HG02870 (cell line): ENCODE measurements around the gene FLVCR1.

Experiments used
- ATAC-seq: cut with Tn5 transposase; IDR thresholded peaks from one replicate; pipeline ENCODE4 v1.9.1; 2021; ENCODE audit warnings: mild to moderate bottlenecking, moderate library complexity; ENCODE audit not compliant: unreplicated experiment

The FLVCR1 gene

DNA sequence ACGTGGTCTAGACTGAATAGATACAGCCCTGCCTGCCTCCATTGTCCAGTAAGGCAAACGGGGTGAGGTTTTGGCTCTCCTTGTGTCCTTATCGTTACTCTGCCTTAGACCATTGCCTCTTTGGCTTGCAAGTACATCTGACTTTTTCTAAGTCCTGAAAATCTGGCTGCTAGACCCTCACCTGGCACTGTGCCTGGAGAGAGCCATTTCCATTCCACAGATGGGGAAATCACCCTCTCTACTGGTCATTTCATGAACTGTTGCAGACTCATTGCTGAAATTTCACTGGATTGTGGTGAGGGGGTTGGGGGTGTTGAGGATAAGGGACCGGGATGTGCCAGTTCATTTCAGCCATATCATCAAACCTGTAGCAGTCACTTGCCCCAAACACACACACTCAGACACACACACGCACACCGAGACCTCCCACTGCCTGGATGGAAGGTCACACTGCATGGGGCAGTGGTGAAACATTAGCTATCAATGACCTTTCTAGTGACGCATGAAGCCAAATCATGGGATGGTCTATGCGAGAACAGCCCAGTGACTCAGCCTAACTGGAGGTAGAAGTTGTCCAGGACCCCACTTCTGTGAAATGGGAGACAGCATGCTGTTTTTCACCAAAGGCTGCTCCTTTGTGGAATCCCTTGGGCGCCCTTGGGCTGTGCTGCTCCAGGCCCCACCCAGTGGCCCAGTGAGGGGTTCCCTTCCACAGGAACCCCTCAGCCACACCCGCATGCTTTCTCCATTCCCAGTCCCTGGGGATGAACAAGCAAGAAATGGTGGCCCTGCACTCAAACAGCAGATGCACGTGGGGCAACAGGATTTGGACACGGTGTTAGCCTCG, 57.4 kb downstream of the FLVCR1 start:
- no peak for ATAC-seq

DNA sequence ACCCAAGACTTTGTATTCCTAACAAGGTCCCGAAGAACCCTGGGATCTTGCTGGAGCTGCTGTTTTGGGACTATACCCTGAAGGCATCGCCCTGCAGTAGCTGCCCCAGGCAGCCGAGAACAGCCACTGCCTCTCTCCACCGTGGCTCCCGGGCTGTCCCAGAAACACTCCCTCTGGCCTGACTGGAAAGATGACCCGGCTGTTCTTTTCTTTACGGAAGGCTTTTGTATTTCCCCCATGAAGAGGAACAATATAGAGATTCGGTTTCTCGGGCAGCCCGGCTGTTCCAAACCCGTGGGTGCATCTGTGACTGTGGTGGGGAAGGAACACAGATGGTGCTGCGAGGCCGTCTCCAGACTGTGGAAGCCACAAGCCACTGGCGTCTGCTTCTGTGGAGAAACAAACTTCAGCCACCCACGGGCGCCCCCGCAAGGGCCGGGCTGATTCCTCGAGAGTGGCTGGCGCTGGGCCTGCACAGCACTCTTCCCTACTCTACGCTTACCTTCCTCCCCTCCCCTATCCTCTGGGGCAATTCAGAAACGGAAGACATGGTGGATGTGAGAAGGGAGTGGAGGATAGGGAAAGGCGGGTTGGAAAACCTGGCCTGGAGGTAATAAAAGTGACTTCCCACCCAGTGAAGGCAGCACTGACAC, 58.5 kb downstream of the FLVCR1 start:
- no peak for ATAC-seq

DNA sequence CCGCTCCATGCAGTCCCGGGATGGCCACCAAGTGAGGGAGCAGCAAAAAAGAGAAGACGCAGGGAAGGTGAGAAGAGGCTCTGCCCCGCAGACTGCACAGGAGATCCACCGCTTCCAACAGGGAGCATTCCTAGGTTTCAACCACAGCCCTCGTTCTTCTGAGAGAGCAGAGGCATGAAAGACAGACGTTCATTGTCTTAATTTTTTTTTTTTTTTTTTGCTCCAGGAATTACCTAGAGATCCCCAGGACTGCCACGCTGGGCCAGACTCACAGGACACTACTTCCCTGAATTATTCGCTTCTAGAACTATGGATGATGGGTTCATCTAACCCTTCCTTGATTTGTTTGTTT, 59.0 kb downstream of the FLVCR1 start:
- no peak for ATAC-seq

DNA sequence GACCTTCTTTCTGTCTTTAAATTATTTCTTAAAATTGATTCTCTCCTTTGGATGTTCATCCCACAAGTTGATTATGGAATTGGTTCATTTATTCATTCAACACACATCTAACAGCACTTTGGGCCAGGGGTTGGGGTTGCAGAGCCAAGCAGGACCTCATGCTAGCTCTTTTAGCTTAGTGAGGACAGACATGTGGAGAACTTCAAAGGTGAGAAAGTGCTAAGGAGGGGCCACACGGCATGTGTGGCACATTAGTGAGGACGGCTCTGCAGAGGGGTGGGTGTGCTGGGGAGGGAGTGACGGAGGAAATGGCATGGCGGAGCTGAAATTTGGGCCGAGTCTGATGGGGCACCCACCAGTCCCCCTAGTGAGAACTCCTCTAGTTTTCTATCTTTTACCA, 59.8 kb downstream of the FLVCR1 start:
- no peak for ATAC-seq

DNA sequence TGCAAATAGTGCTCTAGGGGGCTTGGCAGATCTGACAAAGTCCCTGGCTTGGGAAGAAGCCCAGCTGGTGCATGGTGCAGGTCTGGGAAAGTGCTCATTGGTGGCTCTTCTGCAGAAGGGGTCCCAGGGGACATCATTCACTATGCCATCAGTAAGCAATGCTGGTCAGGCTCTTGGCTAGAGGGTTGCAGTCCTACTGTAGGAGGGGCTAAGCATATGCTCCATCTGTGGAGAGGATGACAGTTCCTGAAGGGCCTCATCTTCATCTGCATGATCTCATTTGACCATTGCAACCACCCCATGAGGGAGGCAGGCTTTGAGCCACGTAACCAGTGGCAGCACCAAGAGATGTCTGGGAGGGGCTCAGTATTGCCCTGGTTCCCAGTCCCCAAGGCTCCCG, 60.7 kb downstream of the FLVCR1 start:
- no peak for ATAC-seq

DNA sequence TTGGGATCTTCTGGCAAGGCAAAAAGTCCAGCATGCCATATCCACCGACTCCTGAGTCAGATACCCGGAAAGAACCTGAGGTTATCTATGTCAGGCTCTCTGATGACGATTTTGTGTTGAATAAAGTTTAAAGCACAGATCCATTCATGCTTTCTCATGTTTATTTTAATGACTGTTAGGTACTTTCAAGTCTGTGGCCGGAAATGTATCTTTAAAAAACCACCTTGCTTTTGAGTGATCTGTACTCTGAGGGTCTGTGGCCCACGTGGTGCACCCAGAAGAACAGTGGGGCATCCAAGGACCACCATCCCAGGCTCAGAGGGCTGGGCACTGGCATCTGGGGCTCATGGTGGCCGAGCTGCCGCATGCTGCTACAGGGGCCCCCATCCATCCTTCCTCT, 62.2 kb downstream of the FLVCR1 start:
- ATAC-seq = no peak

DNA sequence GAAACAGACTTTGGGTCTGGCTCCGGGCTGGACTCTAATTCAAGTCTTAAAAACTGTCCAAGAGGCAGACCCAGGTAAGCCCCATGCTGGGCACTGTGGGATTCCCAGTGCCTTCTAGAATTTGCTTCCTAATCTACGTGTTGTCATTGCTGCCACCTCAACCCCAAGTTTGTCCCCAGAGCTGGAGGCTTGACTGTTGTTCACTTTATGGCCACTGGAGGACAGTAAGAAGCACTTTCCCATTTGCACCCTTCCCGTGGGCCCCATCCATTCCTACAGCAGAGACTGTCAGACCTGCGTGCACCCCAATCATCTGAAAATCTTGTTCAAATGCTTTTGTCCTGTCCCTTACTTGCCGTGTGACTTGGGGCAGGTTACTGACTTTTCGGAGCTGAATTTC, 62.8 kb downstream of the FLVCR1 start:
- ATAC-seq = no peak

DNA sequence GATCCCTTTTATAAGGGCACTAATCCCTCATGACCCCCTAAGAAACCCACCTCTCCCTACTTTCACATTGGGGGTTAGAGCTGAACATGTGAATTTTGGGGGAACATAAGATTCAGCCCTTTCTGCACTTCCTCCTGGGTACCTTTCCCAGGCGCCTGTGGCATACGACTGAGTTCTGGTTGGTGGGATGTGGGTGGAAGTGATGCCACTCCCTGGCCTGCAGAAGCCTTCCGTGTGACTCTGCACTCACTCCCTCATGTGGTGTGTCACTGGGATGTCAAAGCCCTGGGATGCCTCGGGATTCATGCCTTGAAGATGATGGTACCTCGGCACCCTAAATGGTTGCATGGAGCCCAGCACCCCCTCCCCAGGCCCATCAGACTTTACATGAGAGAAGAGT, 63.9 kb downstream of the FLVCR1 start:
- ATAC-seq = no peak

DNA sequence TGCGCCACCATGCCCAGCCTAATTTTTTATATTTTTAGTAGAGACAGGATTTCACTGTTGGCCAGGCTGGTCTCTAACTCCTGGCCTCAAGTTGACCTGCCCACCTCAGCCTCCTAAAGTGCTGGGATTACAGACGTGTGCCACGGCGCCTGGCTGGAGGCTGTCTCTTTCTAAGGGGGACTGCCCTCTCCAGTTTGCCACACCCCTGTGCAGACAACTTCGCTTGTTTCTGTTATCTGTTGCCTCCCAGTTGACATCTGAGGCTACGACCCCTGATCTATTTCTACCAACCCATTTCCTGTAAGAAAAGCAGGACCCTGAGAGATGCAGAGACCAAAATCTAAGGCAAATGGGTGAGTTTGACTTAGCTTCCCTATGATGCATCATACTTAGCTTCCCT, 68.3 kb downstream of the FLVCR1 start:
- no peak for ATAC-seq

DNA sequence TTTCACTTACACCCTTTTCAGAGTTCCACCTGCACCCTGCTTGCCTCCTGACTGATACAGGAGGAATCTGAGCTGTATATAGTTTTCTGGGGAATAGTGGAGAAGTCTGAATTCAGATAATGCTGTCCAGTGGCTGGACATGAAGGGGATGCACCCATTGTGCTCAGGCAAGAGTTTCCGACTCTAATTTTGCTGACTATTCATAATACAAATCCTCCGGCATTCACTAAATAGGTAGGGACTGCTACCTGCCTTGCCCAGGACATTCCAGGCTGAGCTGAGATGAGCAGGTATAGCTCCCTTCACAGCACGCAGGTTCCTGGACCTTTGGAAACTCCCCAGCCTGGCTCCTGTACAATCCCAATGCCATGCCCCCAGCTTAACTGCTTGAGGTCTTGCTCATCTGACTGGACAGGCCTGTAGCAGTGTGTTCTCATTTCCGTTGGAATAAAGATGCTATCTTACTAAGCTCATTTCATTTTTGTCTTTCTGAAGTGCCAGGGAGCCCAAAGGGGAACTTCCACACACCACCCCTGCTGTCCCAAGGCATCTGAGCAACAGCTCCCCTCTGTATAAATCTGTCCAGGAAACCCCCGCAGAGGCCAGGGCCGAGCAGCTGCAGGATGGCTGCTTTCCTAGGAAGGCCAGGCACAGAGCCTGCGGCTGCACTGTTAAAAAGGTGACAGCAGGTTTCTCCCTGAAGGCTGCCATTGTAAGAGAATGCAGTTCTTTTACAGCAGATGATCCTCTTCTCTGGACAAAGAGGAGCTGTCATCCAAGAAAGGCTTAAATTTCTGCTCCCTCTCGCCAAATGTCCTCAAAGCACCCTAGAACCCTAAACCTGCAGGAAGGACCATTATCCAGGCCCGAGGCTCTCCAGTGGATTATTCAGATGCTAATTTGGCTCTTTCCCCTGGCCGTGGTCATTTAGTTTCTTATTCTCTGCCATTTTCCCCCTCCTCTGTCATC, 70.5 kb downstream of the FLVCR1 start:
- peak; percentile 66 for ATAC-seq

DNA sequence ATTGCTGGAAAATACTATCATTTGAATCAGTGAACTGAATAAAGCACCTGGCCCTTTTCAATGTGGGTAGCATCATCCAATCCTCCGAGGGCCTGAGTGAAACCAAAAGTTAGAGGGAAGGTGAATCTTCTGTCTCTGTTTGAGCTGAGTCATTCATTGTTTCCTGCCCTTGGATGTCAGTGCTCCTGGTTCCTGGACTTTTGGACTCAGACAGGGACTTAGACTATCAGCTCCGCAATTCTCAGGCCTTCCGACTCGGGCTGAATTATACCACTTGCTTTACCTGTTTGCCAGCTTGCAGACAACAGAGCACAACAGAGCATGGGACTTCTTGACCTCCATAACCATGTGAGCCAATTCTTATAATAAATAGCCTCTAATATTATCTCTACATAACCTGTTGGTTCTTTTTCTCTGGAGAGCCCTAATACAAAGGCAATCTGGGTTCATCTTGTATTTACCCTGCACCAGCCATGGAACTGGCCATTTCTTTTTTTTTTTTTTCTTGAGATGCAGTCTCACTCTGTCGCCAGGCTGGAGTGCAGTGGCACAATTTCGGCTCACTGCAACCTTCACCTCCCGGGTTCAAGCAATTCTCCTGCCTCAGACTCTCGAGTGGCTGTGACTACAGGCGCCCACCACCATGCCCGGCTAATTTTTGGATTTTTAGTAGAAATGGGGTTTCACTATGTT, 73.1 kb downstream of the FLVCR1 start:
- peak; percentile 42 for ATAC-seq

DNA sequence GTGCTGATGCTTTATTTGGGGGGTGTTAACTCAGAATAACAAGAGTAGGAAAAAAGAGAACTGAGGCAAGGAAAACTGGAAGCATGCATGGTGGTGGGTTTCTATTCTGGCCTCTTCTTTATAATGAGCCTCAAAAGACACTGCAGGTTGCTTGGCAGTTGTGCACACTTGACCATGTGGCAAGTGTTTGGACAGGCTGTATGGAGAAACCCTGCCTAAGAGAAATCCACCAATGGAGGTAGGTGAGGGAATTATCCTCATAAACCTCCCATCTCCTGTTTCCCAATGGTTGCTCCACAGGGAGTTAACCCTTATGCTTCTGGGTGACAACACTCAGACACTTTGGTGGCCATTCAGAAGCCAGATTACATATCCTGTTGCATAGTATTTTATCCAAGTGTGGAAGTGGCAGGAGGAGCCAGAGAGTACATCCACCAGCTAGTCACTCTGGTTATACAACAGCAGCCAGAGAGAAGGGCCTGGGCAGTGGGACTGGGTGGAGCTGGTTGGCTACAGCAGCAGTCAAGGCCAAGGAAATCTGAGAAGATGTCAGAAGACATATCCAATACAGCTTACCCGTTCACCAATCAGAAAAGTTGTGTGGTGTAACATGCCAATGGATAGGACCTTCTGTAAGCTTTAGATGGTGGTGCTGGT, 75.9 kb downstream of the FLVCR1 start:
- ATAC-seq = no peak

DNA sequence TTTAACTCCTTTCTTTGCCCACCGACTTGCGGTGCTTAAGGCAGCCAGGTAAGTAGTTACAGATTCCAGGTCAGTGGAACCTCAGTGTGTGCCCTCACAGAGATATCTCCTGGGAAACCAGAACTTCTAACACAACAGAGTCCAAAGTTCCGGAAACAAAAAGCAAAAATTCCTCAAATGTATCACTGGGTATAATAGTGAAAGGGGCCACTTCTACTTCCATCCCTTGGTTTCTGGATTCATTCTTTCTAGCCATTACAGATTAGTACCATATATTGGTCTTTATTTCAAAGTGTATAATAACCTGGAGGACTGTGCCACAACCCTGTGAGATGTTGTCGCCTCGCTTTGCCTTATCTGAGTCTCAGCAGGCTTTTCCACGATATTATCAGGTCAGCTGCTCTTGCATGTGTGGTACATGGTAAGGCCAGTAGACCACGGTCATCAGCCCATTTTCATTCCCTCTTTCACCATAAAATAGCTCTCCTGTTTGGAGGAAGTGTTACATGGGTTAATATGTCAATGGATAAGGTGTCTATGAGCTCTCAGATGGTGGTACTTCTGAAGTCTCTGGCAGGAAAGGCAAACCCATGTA, 77.4 kb downstream of the FLVCR1 start:
- no peak for ATAC-seq

DNA sequence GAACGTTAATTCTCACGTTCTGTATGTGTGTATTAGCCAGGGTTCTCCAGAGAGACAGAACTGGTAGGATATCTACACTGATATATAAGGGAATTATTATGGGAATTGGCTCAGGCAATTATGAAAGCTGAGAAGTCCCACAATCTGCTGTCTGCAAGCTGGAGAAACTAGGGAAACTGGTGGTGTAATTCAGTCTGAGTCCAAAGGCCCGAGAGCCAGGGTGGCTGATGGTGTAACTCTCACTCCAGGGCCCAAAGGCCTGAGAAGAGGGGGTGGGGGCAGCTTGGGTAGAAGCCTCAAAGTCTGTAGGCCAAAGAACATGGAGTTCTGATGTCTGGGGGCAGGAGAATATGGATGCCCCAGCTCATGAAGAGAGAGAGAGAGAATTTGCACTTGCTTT, 79.0 kb downstream of the FLVCR1 start:
- ATAC-seq = no peak

DNA sequence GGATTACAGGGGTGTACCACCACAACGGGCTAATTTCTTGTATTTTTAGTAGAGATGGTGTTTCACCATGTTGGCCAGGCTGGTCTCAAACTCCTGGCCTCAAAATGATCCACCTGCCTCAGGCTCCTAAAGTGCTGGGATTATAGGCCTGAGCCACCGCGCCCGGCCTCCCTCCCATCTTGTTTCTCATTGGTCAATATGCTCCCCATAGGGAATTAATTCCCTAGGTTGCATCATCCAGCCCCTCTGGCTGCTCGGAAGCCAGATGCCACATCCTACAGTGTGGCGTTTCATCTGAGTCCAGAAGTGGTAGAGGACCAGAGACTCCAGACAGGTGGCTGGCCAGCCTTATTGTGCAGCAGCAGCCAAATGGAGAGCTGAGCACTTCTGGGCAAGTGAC, 80.8 kb downstream of the FLVCR1 start:
- no peak for ATAC-seq

DNA sequence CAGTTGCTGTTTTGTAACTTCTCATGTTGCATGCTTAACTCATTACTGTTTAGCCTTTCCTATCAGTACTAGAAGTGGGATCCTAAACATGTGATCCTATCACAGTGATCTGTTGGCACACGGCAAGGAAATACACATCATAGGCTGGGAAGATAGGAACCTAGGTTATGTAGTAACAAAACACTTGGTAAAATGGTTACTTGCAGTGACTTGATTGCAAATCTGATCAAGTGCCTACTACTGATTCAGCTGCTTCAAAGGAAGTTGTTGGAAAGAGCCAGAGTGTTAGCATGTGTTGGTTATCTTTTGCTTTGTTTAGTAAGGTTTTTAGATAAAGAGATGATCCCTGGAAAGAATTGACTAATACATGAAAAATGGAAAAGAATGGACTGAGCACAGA, 83.4 kb downstream of the FLVCR1 start:
- no peak for ATAC-seq

DNA sequence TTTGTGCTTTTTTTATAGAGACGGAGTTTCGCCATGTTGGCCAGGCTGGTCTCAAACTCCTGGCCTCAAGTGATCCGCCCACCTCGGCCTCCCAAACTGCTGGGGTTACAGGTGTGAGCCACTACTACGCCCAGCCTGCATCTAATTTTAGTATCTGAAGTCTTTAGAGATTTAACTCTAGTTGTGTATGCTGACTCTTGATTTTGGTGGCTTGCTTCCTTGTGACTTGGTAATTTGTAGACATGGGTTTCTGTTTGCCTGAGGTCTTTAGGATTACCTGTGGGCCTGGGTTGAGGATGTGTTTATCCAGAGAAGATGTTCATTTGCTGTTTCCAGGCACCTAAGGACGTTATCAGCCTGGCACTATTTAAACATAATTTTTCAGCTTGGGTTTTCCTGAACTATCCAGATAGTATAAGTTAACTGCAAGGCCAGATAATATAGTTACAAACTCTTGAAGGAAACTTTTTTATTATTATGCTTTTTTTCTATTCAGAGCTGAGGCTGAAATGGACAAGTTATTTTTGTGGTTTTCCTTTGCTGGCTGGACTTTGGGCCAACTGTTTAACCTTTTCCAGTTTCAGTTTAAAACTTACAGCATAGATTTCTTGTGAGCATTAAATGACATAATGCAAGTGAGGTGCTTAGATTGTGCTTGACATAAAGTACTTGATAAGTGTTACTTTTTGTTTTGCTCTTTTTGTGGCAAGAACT, 84.8 kb downstream of the FLVCR1 start:
- ATAC-seq = no peak

DNA sequence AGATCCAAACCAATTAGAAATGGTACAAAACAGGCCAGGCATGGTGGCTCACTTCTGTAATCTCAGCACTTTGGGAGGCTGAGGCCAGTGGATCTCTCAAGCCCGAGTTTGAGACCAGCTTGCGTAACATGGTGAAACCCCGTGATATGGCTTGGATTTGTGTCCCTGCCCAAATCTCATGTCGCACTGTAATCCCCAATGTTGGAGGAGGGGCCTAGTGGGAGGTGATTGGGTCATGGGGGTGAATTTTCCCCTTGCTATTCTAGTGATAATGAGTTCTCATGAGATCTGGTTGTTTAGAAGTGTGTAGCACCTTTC, 85.3 kb downstream of the FLVCR1 start:
- ATAC-seq = no peak

DNA sequence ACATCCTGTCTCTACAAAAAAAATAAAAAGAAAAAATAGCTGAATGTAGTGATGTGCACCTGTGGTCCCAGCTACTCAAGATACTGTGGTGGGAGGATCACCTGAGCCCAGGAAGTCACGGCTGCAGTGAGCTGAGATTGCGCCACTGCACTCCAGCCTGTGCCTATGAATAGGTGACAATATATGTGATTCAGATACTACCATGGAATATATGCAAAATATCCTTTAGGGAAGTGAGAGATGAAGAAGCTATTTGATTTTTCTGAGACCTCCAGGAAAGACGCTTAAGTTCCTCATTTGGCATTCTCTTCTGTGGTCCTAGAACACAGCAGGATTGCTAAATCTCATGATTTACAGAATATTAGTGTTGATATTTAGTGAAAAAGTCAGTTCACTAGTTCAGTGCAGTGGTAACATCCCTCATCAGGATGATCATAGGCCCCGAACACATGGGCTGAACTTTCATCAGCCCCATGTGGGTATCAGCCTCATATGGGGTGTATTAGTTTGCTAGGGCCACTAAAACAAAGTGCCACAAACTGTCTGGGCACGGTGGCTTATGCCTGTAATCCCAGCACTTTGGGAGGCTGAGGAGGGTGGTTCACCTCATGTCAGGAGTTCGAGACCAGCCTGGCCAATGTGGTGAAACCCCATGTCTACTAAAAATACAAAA, 86.3 kb downstream of the FLVCR1 start:
- peak; percentile 57 for ATAC-seq
